ENCODE results near the gene NFATC4.

The NFATC4 gene

GRCh38 chr14:24378981-24379906 lies 11.3 kb downstream of the NFATC4 start:
- no peak overlapping the region for H3K4me3 ChIP-seq (ENCODE audit: low read length)

DNA sequence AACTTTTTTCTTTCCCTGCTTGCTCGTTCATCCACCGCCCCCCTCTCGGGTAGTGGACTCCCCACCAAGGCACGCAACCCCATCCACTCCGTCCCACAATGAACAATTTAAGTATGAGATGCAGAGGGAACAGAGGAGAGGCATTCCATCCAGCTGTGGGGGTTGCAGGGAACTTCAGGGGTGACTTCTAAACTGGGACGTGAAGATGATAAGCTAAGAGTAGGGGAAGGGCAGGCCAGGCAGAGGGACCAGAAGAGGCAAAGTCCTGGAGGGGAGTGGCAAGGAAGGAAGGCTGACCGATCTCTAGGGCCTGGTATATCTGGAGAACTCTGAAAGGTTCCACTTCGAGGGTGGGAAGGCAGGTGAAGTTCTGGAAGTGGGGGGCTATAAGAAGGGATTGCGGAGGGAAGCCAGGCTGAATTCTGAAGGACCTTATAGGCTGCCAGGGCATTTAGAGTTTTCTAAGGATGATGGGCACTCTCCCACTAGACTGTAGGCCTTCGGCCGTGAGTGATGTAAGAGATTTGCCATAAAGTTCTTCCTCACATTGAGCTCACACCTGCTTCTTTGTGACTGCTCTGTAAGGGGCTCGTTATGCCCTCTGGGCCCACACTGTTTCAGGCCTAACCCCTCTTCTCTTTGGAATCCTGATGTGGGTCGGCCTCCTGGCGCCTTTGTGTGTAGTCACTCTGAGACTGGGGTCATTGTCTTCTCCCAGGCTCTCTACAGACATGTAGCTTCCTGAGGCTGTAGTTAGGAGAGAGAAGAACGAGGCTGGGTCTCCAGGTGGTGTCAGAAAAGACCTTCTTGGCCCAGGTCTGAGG lies 12.1 kb downstream of the NFATC4 start:
- TF ChIP-seq CTCF (IDR thresholded peaks at IDR 0.05; ENCODE audit: insufficient read depth, low read depth, low read length, missing control alignments), result no peak
- no peak for DNase-seq (ENCODE audit: low read depth)
- no peak overlapping the region for H3K4me3 ChIP-seq (ENCODE audit: low read length)

More at GRCh38 chr14:24378981-24379906, 11.3 kb downstream of the NFATC4 start:
- peak; percentile 60 for DNase-seq (ENCODE audit: low read depth)
- TF ChIP-seq CTCF (IDR thresholded peaks at IDR 0.05; ENCODE audit: insufficient read depth, low read depth, low read length, missing control alignments), result no peak

- DNase-seq (ENCODE audit: low read depth), result peak; percentile 29
- no peak overlapping the region for H3K4me3 ChIP-seq (ENCODE audit: low read length)
- no peak for TF ChIP-seq CTCF (IDR thresholded peaks at IDR 0.05; ENCODE audit: insufficient read depth, low read depth, low read length, missing control alignments)
Observed at GRCh38 chr14:24381363-24382063, 13.5 kb downstream of the NFATC4 start.

GRCh38 chr14:24382064-24382371 lies 14.0 kb downstream of the NFATC4 start:
- DNase-seq (ENCODE audit: low read depth), result no peak
- H3K4me3 ChIP-seq (ENCODE audit: low read length), result no peak overlapping the region
- no peak for TF ChIP-seq CTCF (IDR thresholded peaks at IDR 0.05; ENCODE audit: insufficient read depth, low read depth, low read length, missing control alignments)

DNA sequence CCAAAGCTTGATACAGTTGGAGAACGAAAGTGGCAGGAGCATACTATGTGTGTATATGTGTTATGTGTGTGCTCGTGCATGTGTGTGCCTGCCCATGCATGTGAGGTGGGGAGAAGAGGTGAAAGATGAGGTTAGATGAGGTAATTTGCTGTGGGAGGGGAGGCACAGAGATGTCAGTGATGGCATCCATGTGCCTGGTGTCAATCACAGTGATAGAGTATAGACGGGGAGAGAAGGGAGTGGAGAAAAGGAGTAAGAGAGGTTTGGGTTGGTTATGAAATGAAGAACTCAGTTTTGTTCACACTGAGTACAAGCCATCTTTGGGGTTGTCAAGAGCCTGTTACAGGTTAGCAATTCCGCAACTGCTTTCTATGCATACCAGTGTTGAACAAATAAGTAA lies 16.2 kb downstream of the NFATC4 start:
- no peak for TF ChIP-seq CTCF (IDR thresholded peaks at IDR 0.05; ENCODE audit: insufficient read depth, low read depth, low read length, missing control alignments)
- no peak overlapping the region for H3K4me3 ChIP-seq (ENCODE audit: low read length)

DNA sequence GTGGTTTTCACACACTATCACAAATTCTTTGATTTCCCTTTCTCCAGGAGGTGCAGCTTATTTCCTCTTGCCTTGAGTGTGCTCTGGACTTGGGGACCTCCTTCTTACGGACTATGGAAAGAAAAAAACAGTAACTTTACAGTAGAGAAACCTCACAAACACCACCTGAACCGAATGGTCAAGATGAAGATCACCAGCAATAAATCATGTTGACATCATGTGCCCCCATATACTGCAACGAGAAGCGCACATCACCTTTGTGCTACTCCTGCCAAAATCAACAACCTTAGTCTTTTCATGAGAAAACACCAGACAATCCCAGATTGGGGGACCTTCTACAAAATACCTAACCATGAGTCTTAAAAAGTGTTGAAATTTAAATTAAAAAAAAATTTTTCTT lies 17.5 kb downstream of the NFATC4 start:
- H3K4me3 ChIP-seq (ENCODE audit: low read length), result no peak overlapping the region
- no peak for DNase-seq (ENCODE audit: low read depth)
- no peak for TF ChIP-seq CTCF (IDR thresholded peaks at IDR 0.05; ENCODE audit: insufficient read depth, low read depth, low read length, missing control alignments)

More for the DNA sequence above, 16.2 kb downstream of the NFATC4 start:
- DNase-seq (ENCODE audit: low read depth), result no peak
